Measurements from ENCODE around the gene CLIC1. TPM values are rescaled to one million over a fixed set of nuclear protein-coding genes. Genes with fewer than 3 reads are reported as not detected.

The CLIC1 gene
- total RNA-seq, 6 donors from 2014 or later, result 138 to 497 (median 277) TPM

DNA sequence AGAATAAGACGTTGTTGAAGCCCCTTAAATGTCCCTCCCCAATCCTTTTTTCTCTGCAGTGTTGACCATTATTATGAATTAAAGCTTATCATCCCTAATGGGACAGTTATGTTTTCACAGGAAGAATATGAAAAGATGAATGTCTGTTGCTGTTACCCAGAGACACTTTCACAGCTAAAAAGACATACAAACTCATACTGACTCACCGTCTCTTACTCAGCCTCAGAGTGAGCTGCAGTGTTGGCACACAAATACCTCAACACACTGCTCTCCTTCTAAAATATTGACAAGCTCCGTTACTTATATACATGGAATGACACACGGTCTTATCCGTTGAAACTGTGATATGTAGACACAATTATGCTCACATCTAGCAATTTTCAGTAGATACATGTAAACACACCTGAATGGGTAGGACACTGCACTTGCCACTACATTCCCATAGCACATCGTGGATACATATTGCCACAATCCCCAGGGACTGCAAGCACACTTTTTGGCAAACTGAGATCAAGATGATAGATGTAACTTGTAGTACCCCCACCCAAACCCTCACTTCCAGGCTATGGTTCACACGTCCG lies 16.5 kb upstream of the CLIC1 start:
- ATAC-seq (ENCODE audit: low FRiP score in 2 of 2) (no peak), DNase-seq (no peak)
- Histone ChIP-seq H3K36me3 (no peaks in the 10 kb centered on the region), H3K9me3 (no peaks in the 10 kb centered on the region), H3K27ac (no peak overlapping the region), H3K27me3 (no peaks in the 10 kb centered on the region), H3K4me3 (no peak overlapping the region), H3K4me1 (no peaks in the 10 kb centered on the region)
- TF ChIP-seq POLR2AphosphoS5 (IDR thresholded peaks at IDR 0.05) (no peak), EP300 (IDR thresholded peaks at IDR 0.05) (no peak)
- 76 to 80% methylated on average over 8 of the region's 8 CpGs for WGBS, 2 donors

DNA sequence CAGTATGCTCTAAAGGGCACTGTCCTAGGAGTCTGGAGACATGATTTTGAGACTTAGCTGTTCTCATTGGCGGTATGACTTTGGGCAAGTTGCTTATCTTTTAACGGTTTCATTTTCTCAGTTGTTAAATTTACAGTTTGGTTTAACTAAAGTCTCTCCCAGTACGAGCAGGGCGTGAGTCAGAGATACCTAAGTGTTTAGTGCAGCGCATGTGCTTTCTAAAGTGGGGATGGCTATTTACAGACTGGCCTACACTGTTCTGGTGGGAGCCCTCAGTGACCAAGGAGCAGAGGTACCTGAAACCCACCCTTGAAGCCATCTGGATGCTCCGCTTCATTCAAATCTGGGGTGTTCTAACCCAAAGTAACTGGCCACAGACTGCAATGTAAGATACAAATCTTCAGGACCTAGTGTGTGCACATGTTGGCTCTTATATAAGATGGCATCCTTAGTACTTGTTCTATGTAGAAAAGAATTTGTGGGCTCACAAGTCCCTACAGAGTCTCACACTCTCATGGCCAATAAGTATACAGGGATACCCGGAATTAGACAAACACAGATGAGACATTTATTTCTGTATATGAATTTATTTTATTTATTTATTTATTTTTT lies 14.2 kb upstream of the CLIC1 start:
- ATAC-seq (ENCODE audit: low FRiP score in 2 of 2) (no peak), DNase-seq (no peak)
- H3K4me1 ChIP-seq, result no peaks in the 10 kb centered on the region
- H3K27me3 ChIP-seq, result no peaks in the 10 kb centered on the region
- H3K36me3 ChIP-seq, result no peaks in the 10 kb centered on the region
- no peaks in the 10 kb centered on the region for H3K9me3 ChIP-seq
- H3K4me3 ChIP-seq, result no peak overlapping the region
- H3K27ac ChIP-seq, result no peak overlapping the region
- 86 to 88% methylated on average over 7 of the region's 7 CpGs for WGBS, 2 donors
- no peak for TF ChIP-seq EP300 (IDR thresholded peaks at IDR 0.05)
- TF ChIP-seq POLR2AphosphoS5 (IDR thresholded peaks at IDR 0.05), result no peak
- TF ChIP-seq POLR2A (IDR thresholded peaks at IDR 0.05), result no peak
- TF ChIP-seq, protein P1, sequence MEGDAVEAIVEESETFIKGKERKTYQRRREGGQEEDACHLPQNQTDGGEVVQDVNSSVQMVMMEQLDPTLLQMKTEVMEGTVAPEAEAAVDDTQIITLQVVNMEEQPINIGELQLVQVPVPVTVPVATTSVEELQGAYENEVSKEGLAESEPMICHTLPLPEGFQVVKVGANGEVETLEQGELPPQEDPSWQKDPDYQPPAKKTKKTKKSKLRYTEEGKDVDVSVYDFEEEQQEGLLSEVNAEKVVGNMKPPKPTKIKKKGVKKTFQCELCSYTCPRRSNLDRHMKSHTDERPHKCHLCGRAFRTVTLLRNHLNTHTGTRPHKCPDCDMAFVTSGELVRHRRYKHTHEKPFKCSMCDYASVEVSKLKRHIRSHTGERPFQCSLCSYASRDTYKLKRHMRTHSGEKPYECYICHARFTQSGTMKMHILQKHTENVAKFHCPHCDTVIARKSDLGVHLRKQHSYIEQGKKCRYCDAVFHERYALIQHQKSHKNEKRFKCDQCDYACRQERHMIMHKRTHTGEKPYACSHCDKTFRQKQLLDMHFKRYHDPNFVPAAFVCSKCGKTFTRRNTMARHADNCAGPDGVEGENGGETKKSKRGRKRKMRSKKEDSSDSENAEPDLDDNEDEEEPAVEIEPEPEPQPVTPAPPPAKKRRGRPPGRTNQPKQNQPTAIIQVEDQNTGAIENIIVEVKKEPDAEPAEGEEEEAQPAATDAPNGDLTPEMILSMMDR (IDR thresholded peaks at IDR 0.05), result no peak

DNA sequence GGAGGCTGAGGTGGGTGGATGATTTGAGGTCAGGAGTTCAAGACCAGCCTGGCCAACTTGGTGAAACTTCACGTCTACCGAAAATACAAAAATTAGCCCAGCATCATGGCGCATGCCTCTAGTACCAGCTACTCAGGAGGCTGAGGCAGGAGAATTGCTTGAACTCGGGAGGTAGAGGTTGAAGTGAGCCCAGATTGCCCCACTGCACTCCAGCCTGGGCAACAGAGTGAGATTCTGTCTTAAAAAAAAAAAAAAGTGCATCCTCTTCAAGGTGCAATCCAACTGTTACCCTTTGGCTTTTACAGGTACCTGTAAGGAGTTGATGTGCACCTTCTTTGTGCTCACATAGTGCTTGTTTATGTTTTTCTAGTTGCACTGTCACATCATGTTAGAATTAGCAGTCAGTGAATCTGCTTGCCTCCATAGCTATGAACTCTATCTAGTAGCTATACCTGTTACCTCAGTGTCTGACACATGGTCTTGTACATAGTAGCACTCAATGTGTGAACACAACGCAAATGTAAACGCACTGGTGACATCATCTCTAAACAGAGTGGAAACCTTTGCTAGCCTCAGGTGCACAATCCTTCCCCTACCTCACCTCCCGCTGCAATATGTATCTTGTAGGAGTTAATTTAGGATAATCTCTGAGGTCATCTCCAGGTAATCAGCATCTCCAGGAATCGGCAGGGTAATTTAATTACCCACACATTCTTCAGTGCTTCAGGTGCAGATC lies 13.1 kb upstream of the CLIC1 start:
- TF ChIP-seq EP300 (IDR thresholded peaks at IDR 0.05), result no peak
- no peak for TF ChIP-seq POLR2A (IDR thresholded peaks at IDR 0.05)
- TF ChIP-seq, protein P1 (IDR thresholded peaks at IDR 0.05), result no peak
- no peak for TF ChIP-seq POLR2AphosphoS5 (IDR thresholded peaks at IDR 0.05)
- no peaks in the 10 kb centered on the region for H3K27me3 ChIP-seq
- H3K36me3 ChIP-seq, result no peaks in the 10 kb centered on the region
- 92 to 95% methylated on average over 8 of the region's 8 CpGs for WGBS, 2 donors
- DNase-seq, result no peak
- no peaks in the 10 kb centered on the region for H3K4me1 ChIP-seq
- no peaks in the 10 kb centered on the region for H3K9me3 ChIP-seq
- H3K27ac ChIP-seq, result no peak overlapping the region
- H3K4me3 ChIP-seq, result no peak overlapping the region
- ATAC-seq (ENCODE audit: low FRiP score in 2 of 2), result no peak

DNA sequence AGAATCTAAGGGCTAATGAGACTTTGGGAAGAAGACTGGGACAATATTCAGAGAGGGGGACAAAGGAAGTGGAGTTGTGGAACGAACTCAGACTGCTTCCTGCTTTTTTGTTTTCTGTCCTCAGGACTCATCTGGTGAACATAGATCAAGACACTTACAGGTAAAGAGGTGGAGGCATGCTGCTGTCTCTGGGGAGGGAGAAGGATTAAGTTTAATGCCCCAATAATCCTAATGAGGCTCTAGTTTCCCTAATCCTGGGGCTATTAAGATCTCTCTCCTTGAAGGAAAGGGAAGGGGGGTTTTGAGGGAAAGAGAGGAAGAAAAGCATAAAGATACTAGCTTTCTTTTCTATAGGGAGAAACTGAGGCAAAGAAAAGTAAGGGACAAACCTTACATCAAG lies 8.1 kb upstream of the CLIC1 start:
- H3K4me3 ChIP-seq, result no peak overlapping the region
- H3K27ac ChIP-seq, result no peak overlapping the region
- H3K4me1 ChIP-seq, result peaks cover 8 to 12% (median 10%) of the 10 kb centered on the region in 4 donors
- H3K36me3 ChIP-seq, result no peaks in the 10 kb centered on the region
- no peaks in the 10 kb centered on the region for H3K27me3 ChIP-seq
- ATAC-seq (ENCODE audit: low FRiP score in 2 of 2), result no peak
- no peak for TF ChIP-seq POLR2AphosphoS5 (IDR thresholded peaks at IDR 0.05)
- TF ChIP-seq, protein P1 (IDR thresholded peaks at IDR 0.05), result no peak
- TF ChIP-seq POLR2A (IDR thresholded peaks at IDR 0.05), result no peak
- TF ChIP-seq EP300 (IDR thresholded peaks at IDR 0.05), result no peak
- H3K9me3 ChIP-seq, result no peaks in the 10 kb centered on the region
- DNase-seq, result no peak
- 53 to 59% methylated on average over 1 of the region's 1 CpG for WGBS, 2 donors

DNA sequence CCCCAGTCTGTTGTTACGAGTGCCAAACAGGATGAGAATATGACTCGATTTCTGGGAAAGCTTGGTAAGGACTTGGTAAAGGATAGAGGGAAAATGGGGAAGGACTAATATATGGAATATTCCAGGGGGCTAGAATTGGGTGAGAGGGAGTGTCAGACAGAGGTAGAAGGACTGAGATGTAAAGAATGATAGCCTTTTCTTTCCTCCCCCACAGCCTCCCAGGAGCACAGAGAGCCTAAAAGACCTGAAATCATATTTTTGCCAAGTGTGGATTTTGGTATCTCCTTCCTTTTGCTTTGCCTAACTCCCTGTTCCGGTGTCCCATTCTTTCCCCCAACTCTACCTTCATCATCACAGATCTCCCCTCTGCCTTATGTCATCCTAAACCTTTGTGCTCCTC lies 6.6 kb upstream of the CLIC1 start:
- 85 to 91% methylated on average over 3 of the region's 3 CpGs for WGBS, 2 donors
- no peaks in the 10 kb centered on the region for H3K9me3 ChIP-seq
- DNase-seq (no peak), ATAC-seq (ENCODE audit: low FRiP score in 2 of 2) (no peak)
- H3K4me1 ChIP-seq, result peaks cover 23 to 27% (median 26%) of the 10 kb centered on the region in 4 donors
- H3K27me3 ChIP-seq, result no peaks in the 10 kb centered on the region
- H3K27ac ChIP-seq, result no peak overlapping the region
- TF ChIP-seq POLR2A (IDR thresholded peaks at IDR 0.05) (no peak), POLR2AphosphoS5 (IDR thresholded peaks at IDR 0.05) (no peak), EP300 (IDR thresholded peaks at IDR 0.05) (no peak)
- TF ChIP-seq, protein P1 (IDR thresholded peaks at IDR 0.05), result no peak
- H3K4me3 ChIP-seq, result no peak overlapping the region
- no peaks in the 10 kb centered on the region for H3K36me3 ChIP-seq
